Retinal pigment epithelial cell (primary cell): ENCODE measurements around the gene INHBE.
"Not testable (repeated sequence)": the region's sequence is repeated elsewhere in the genome, so short reads cannot be mapped to it uniquely, and the experiment has no call there.

Experiments
- DNase-seq: peaks from one replicate; pipeline ENCODE4 v3.0.0-alpha.2; 2010; ENCODE audit warnings: low read depth
- H3K4me3 ChIP-seq: 2 replicates; pipeline ENCODE4 v1.5.1; 2011; ENCODE audit warnings: mild to moderate bottlenecking, low read length, control low read depth, moderate library complexity
- CTCF ChIP-seq: conservative IDR thresholded peaks from 2 replicates; pipeline ENCODE4 v1.5.1; 2011; ENCODE audit warnings: low read depth, low read length, control low read depth, inconsistent platforms

Gene INHBE

GRCh38 chr12:57491393-57492280, 36.5 kb downstream of the INHBE start:
- TF ChIP-seq CTCF, result peak; percentile 17
- DNase-seq, result no peak

GRCh38 chr12:57495051-57495701, 40.1 kb downstream of the INHBE start:
- not testable (repeated sequence) for H3K4me3 ChIP-seq, DNase-seq

More at GRCh38 chr12:57491393-57492280, 36.5 kb downstream of the INHBE start:
- H3K4me3 ChIP-seq, result no peak overlapping the region

- DNase-seq, result no peak
- H3K4me3 ChIP-seq, result no peak overlapping the region
- no peak for TF ChIP-seq CTCF
Measured at GRCh38 chr12:57496822-57497221, 41.7 kb downstream of the INHBE start.

GRCh38 chr12:57497223-57498131, 42.4 kb downstream of the INHBE start:
- no peak for DNase-seq
- no peak overlapping the region for H3K4me3 ChIP-seq
- TF ChIP-seq CTCF, result no peak

- DNase-seq, result no peak
- TF ChIP-seq CTCF, result peak; percentile 4
- no peak overlapping the region for H3K4me3 ChIP-seq
Measured at GRCh38 chr12:57498132-57498502, 43.0 kb downstream of the INHBE start.

GRCh38 chr12:57498571-57498970, 43.5 kb downstream of the INHBE start:
- no peak overlapping the region for H3K4me3 ChIP-seq
- no peak for TF ChIP-seq CTCF
- no peak for DNase-seq

GRCh38 chr12:57500213-57500612, 45.1 kb downstream of the INHBE start:
- TF ChIP-seq CTCF, result no peak
- H3K4me3 ChIP-seq, result no peak overlapping the region
- no peak for DNase-seq

- not testable (repeated sequence) for H3K4me3 ChIP-seq, DNase-seq
Measured at GRCh38 chr12:57502311-57502969, 47.3 kb downstream of the INHBE start.

GRCh38 chr12:57506541-57506940, 51.4 kb downstream of the INHBE start:
- DNase-seq, result not testable (repeated sequence)

More at GRCh38 chr12:57506541-57506940, 51.4 kb downstream of the INHBE start:
- not testable (repeated sequence) for H3K4me3 ChIP-seq
